8988T (cell line): ENCODE results near the gene RBM28.
"Not testable (repeated sequence)": the region's sequence is repeated elsewhere in the genome, so short reads cannot be mapped to it uniquely, and the experiment has no call there.

Source experiments
- DNase-seq: peaks from one replicate; pipeline ENCODE4 v3.0.0; 2011

RBM28 gene

DNA sequence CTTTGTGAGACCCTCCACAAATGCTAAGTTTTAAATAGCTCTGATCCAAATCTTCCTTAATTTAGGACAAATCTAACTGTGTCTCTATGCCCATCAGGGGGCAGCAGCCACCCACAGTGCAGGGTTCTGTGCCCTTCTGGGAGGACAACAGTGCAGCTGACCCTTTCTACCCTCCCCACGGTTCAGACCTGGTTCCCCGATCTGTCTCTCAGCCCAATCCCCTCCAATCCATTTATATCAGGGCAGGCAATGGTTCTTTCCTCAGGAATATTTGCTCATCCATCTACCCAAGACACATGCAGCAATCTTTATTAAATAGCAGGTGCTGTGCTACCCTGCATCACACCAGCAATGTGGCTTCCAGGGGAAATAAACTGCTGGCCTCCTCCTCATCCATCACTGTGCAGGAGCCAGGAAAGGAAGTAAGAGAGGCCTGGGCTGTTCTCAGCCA lies 4.0 kb upstream of the RBM28 start:
- no peak for DNase-seq

DNA sequence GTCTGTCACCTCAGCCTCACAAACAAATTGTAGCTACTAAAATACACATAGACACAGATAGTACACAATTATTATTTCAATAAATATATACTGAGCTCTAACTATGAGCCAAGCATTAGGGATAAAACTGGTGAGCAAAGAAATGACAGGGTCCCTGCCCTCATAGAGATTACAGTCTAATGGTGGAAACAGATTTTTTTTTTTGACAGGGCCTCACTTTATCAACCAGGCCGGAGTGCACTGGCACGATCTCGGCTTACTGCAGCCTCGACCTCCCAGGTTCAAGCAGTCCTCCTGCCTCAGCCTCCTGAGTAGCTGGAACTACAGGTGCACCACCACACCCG lies 695 bp upstream of the RBM28 start:
- no peak for DNase-seq

DNA sequence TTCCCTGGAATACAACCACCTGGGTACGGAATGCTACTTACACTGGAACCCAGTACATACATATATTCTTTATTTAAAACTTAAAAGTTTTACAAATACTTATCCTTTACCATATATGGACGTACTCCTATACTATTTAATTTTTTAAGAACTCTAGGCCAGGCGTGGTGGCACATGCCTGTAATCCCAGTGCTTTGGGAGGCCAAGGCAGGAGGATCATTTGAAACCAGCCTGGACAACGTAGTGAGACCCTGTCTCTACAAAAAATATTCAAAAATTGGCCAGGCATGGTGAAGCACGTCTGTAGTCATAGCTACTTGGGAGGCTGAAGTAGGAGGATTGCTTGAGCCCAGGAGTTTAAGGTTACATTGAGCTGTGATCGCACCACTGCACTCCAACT lies 2.0 kb downstream of the RBM28 start:
- no peak for DNase-seq

DNA sequence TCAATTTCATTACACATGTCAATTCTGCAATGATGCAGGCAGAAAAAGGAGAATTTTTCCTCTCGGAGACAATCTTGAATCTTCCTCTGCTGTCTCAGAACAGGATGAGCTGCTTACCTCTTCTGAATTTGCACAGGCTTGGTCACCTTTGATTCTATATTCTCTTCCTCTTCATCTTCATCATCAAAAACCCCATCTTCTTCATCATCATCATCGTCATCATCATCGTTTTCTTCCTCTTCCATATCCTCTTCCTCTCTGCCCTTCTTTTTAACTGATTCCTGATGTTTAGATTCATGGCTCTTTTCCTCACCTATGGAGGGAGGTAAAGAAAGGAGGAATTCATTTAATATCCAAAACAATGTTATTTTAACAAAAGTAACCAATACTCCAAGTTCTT lies 8.0 kb downstream of the RBM28 start:
- DNase-seq, result no peak

DNA sequence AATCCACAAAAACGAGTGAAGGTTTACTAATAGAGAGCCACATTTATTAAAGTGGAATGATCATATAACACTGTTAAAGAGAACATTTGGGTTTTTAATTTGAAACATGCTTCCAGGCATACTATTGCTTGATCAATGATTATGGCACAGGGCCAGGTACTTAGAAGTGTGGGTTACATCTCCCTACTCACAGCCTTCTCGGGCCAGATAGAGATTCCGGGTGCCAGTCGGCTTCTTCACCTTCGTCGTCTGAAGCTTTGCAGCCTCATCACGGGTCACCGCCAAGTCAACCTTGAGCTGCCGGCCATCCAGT lies 19.4 kb downstream of the RBM28 start:
- DNase-seq, result no peak

DNA sequence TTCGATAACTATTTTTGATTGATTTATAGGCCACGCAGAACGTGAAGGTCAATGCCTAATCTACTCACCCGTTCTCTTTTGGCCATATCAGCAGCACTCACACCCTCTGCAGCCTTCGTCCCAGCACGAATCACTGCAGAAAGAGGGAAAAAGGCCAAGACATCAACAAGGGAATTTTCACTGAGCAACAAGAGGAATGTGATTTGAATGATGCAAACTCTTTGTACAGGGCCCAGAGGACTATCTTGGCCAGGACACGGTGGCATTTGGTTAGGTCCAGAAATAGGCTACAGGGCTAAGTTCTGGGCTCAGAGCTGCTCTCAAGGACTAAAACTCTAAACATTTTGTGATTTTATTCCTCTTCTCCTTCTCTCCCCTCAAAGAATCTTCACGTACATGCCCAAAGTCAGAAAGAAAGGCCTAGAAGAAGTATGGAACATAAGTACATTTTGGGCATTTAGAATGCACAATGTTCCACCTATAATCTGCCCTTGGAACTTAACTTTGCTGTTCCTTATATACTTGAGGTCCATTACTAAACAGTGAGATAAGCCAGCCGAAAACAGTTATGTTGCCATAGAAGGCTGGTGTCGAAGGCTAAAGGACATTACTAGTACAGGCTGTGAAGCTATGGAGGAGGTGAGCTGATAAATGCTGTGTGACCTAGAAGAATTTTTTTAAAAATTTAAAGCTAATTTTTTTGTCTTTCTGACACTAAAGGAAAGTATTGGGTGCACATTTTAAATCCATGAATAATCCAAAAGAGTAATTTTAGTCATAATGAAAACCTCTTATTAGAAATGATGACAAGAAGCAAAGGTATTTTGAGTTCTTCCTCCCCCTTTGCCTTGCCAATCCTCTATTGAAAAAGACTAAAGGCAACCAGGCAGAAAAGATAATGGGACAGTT lies 20.0 kb downstream of the RBM28 start:
- no peak for DNase-seq

DNA sequence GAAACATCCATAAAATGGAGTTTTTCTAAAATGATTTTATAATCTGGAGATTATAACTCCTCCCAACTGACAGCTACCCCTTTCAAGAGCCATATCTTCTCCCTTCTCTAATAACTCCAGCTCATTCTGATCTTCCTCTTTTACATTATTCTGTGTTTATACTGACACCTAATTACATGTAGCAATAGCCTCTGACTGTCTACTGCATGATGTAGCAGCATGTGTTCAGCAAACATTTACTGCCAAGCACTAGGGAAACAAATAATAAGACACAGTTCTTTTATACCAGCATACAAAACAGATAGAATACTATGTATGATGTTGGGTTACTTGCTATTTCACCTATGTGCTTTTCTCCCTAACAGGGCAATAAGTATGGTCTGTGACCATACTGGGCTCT lies 20.7 kb downstream of the RBM28 start:
- DNase-seq, result no peak

DNA sequence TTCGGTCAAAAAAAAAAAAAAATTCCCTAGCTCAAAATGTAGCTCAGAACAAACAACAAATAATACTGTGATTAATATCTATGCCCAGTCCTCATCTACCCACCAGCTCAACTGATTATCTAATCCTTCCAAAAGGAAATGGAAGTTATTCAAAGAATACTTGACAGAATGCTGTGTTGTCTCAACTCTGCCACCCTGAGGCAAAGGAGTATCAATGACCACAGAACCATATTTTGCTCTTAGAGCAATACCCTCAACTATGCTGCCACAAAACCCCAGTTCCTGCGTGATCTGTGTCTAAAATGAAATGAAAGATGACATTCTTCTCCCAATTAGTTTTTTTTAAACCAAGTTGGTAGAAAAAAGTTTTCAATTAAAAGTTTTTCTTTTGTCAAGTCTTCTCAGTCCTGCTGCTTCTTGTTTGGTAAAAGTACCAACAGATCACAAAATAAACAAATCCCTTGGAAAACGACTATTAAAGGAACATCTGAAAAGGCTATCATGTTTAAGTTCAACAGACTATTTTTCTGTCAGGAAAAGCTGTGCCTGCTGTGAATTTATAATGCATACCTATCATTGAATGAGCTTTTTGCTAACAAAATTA lies 21.6 kb downstream of the RBM28 start:
- DNase-seq, result no peak

DNA sequence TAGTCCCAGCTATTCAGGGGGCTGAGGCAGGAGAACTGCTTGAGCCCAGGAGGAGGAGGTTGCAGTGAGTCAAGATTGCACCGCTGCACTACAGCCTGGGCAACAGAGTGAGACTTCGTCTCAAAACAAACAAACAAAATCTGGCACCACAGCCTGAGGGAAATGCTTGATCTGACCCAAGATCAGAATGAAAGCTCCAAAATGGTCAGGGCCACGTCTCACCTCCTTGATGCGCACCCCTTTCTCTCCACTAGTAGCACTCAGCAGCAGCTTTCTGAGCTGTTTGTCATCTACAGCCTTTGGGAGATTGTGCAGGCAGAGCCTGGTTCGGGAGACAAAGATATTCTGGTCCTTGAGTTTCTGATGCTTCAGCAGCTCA lies 22.7 kb downstream of the RBM28 start:
- no peak for DNase-seq

DNA sequence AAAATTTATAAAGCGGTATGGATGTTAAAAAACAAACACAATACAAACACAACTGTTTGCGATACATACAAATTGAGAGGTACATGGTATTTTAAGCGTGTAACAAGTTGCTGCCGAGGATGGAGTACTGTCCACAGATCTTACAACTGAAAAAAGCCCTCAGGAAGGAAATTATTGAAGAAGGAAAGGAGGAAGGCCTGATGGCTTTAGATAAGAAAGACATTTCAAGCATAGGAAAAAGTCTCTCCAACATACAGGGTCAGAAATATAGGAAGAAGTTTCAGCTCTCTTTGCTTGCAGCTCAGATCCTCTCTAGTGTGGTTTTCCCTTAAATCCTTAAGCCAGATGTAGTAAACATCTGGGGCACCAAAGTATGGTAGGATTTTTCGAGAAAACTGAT lies 25.0 kb downstream of the RBM28 start:
- DNase-seq, result no peak

DNA sequence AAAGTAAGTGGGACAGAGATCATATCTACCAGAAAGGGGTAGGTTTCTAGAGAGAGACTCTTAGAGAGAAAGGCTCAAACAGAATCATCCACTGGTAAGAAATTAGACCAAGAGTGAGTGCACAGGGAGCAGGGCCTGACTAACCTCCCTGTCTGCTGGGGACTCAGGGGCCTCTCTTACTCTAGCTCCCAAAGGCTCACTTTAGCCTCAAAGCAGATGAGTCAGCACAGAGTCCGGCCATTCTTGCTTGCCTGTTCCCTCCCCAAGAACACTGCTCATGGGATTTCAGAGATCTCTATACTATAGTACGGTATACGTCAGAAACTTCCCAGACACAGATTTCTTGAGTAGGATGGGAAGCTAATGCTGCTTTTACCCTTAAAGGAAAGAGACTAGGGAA lies 32.7 kb downstream of the RBM28 start:
- DNase-seq, result no peak

DNA sequence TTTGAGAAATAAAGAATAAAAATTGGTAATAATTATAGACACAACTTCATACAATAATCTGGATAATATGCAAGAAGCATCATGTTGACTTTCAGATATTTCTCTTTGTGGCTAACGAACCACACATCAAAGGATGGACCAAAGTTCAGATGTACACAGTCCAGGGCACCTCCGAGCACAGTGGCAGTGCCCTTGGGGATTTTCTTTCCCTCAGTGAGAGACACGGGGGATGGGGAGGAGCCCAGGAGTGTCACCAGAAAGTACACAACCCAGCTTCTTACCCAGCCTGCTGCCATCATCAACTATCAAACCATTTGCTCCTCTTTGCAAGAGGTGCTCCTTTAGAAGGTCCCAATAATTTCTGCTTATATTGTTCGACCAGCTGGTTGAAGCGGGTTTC lies 33.2 kb downstream of the RBM28 start:
- no peak for DNase-seq

DNA sequence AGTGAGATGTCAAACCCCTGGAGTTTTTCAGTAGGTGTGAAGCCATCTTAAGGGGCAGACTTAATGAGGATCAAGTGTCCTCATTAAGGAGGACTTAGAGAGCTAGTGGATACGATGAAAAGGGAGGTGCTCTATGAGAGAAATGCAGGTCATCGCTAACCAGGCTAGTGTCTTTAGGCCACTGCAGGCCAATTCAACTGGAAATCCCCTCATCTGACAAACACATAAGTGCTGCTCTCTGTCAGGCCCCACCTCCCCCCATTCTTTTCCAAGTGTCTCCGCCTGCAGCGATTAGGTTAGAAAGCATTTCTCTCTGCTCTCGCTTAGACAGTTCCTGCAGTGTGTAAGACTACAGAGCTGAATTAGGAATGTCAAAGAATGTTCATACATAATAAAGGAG lies 33.7 kb downstream of the RBM28 start:
- DNase-seq, result no peak

DNA sequence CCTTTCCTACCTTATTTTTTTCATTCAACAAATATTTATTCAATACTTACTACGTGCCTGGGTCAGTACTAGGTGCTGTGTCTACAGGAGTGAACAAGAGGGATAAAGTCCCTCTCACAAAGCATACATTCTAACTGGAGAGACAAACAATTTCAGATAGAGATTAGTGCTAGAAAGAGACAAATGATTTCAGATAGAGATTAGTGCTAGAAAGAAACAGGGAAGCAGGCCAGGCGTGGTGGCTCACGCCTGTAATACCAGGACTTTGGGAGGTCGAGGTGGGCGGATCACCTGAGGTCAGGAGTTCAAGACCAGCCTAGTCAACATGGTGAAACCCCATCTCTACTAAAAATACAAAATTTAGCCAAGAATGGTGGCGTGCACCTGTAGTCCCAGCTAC lies 34.6 kb downstream of the RBM28 start:
- no peak for DNase-seq

DNA sequence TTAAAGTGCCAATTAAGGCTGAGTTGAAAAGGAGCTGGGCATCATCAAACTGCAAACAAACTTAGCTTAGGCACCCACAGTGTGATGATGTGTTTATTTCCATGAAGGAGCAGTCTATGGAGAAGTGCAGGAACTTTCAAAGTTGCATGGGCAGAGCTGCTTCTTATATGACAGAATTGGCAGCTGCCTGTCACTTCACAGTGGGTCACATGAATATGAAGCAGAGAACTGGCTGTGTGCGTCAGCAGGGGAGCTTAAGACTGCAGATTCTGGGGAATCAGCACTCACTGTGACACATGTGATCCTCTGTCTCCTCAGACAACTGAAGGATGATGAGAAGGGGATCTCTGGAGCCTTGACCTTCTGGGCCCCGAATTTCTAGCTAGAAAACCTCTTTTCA lies 36.6 kb downstream of the RBM28 start:
- no peak for DNase-seq

DNA sequence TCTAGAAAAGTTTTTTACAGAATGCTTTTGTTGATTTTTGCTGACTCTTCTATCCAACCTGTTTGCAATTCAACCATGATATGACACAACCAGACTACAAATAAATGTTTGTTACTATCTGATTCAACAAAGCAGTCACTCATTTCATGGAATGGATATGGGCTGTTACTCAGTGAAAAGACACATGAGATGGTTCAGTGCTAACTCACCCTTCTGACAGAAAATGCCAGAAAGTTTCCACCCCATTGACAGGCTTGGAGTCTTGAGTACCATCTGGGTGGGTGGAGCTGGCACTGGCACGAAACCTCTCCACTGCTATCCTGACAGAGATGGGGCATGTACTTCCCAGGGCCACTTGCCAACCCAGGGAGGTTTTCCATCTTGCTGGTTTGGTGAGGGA lies 39.5 kb downstream of the RBM28 start:
- DNase-seq, result no peak

DNA sequence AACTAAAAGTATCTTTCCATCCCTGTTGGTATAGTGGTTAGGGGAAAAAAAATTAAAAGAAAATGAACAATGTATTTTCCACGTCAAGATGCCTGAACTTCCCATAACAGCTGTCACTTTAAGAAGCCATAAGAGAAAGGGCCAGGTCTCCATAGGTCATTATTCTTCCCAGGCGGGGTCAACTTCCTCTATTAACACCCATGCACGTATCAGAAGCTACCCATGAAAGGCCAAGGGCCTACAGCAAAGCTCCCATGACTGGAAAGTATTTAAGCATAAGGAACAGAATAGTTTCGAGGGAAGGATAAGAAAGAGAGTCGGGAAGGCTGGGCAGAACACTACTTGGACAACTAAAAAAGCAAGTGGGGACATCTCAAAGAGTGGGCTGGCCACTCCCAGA lies 40.1 kb downstream of the RBM28 start:
- no peak for DNase-seq

DNA sequence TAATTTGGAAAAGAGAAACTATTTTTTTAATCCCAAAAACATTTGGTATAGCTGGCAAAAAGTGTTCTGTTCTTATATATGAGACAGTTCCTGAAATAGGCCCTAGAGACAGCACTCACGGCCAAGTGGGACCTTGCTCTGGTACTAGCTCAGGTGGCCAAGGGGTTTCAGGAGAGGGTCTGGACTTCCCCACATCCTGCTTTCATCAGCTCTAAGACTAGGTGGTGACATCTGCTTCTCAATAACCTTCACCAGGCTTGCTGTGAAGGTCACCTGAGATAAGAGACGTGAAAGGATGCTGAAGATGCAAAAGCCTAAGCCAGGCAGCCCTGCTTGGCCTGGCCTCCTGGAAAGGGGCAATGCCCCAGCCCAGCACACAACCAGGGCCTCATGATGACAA lies 40.6 kb downstream of the RBM28 start:
- no peak for DNase-seq

DNA sequence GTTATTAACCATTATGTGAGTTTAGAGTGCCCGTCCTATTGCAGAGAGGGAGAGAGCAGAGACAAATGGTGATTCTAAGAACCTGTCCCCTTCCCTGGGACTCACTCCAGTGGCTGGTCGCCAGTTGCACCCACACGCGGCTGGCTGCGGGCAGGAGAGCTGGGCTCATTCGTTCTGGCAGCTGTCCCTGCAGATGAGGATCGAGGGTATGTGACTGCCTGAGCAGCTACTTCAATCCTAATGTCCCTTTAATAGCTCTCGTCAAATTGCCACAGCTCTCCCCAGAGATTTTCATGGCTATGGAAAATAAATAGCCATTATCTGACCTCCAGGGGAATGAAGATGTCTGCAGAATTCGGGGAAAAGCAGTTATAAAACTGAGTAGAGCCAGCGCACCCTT lies 41.6 kb downstream of the RBM28 start:
- DNase-seq, result no peak

DNA sequence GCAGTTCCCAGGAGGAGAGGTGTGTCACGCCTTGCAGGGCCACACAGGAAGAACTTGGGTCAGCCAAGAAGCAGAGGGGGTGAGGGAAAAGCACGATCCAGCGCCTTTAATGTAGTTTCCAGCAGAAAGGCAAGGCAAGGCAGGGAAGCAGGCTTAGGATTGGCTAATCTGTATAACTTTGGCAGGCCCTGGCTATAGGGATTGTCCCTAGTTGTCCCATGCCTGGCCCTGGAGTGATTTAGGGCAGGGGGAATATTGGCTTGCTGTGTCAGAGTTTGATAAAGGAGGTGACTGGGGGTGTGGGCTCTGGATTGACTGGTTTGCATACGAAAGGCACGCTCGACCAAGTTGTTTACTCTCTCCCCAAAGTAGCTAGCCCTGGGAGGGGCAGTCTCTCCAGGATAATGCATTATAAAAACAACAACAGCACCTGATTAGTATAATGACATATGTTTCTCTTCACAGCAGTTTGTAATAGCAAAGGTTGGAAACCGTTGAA lies 44.5 kb downstream of the RBM28 start:
- DNase-seq, result no peak

DNA sequence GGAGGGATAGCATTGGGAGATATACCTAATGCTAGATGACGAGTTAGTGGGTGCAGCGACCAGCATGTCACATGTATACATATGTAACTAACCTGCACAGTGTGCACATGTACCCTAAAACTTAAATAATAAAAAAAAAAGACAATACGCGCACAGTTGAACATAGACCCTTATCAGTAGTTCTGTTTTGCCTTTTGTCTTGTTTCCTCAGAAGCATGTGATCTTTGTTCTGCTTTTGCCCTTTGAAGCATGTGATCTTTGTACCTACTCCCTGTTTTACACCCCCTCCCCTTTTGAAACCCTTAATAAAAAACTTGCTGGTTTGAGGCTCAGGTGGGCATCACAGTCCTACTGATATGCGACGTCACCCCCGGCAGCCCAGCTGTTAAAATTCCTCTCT lies 45.7 kb downstream of the RBM28 start:
- not testable (repeated sequence) for DNase-seq

DNA sequence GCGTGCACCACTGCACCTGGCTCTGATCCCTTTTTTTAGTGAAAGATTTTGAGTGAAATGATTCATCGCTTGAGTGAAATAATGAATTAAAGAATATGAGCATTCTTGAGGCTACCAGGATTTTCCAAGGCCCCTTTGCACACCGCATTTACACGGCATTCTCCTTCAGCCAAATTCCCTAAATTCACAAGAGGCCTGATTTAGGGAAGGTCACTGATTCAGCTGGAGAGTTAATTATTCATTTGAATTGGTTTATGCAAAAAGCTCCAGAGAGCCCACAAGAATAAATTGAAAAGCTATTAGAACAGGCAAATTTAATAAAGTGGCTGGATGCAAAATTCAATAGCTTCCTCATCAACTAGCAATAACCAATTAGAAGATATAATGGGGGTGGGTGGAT lies 56.2 kb downstream of the RBM28 start:
- no peak for DNase-seq

DNA sequence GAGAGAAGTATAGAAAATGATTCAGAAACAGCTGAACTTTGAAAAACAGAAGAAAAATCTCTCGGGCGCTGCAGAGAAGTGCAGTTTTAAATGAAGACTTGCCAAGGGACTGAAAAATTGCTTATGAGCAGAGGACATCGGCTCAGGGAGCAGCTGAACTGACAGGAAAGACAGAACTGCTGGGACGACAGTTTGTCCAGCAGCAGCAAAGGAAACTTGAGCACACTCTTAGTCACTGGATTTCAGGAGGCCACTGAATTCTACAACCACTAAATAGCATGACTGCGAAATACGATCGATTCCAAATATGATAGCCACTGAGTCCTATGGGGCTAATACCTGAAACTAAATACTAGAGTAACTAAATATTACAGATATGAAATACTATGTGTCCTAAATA lies 59.6 kb downstream of the RBM28 start:
- no peak for DNase-seq

DNA sequence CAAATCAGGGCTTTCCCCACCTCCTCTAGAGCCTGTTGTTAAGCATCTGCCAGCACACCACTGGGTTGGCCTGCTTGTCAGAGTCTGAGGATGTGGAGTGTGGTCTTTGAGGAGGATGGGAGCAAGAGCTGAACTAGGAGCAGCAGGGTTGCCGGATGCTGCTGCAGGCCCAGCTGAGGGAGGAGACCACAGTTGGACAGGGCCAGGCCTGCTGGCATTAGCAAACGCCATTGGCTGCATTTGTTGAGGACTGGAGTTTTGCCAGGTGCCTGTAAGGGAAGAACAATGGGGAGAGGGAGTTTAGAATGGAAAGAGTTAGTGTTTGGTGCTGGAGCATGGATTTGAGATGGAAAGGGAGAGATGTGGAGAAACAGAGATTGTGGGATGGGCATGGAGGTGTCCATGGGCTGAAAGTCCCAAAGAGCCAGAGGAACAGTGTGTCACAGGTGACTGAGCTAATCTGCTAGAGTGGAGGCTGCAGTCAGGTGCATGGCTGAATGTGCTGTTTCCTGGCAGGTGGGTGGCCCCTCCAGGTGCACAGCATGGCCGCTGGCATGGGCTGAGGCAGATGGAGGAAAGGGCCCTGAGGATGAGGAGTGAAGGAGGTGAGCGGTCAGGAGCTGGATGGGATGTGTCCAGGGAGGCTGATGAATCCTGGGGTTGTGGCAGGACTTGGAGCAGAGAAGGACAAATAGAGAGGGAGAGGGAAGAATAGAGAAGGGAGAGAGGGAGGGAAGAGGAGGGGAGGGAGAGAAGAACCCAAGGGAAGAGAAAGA lies 61.9 kb downstream of the RBM28 start:
- no peak for DNase-seq
